ENCODE measurements around the gene ASXL2. TPM values are rescaled to one million over a fixed set of nuclear protein-coding genes. Genes with fewer than 3 reads are reported as not detected.
"Not testable (repeated sequence)": the region's sequence is repeated elsewhere in the genome, so short reads cannot be mapped to it uniquely, and the experiment has no call there.

The ASXL2 gene
- total and polyA plus RNA-seq, 7 donors, result 2.3 to 19.4 (median 17.5) TPM

- TF ChIP-seq CTCF (IDR thresholded peaks at IDR 0.05), result no peak
- Histone ChIP-seq H3K36me3 (ENCODE audit: insufficient read depth in 1 of 2, low read depth in 1 of 2) (no peaks in the 10 kb centered on the region), H3K4me3 (no peak overlapping the region), H3K4me1 (no peaks in the 10 kb centered on the region), H3K9me3 (no peaks in the 10 kb centered on the region), H3K27ac (no peak overlapping the region), H3K27me3 (ENCODE audit: insufficient read depth in 3 of 3, low read length in 2 of 3) (no peaks in the 10 kb centered on the region)
- no peak for ATAC-seq
- intact Hi-C loops (cut with DNase I), result no loop called here
- 95 to 97% (median 96%) methylated on average over 5 of the region's 5 CpGs for WGBS, 3 donors
- DNase-seq, result no peak
These were observed 42.0 kb upstream of the ASXL2 start for GRCh38 chr2:25920336-25920735.

GRCh38 chr2:25917832-25918231 is 39.5 kb upstream of the ASXL2 start:
- Histone ChIP-seq H3K4me1 (no peaks in the 10 kb centered on the region), H3K9me3 (no peaks in the 10 kb centered on the region), H3K27me3 (ENCODE audit: insufficient read depth in 3 of 3, low read length in 2 of 3) (no peaks in the 10 kb centered on the region), H3K36me3 (ENCODE audit: insufficient read depth in 1 of 2, low read depth in 1 of 2) (no peaks in the 10 kb centered on the region), H3K27ac (no peak overlapping the region), H3K4me3 (no peak overlapping the region)
- intact Hi-C loops (cut with DNase I), result no loop called here
- WGBS, 3 donors, result 74 to 86% (median 80%) methylated on average over 3 of the region's 3 CpGs
- TF ChIP-seq CTCF (IDR thresholded peaks at IDR 0.05), result no peak
- no peak for ATAC-seq
- no peak for DNase-seq

- H3K4me3 ChIP-seq; H3K9me3 ChIP-seq; DNase-seq; H3K27me3 ChIP-seq (ENCODE audit: insufficient read depth in 3 of 3, low read length in 2 of 3); ATAC-seq; H3K4me1 ChIP-seq; H3K27ac ChIP-seq; intact Hi-C loops (cut with DNase I); H3K36me3 ChIP-seq (ENCODE audit: insufficient read depth in 1 of 2, low read depth in 1 of 2): not testable (repeated sequence)
- WGBS, 3 donors, result 80 to 91% (median 82%) methylated on average over 7 of the region's 7 CpGs
These were observed 39.1 kb upstream of the ASXL2 start for GRCh38 chr2:25917411-25917810.

- DNase-seq; H3K27ac ChIP-seq; H3K36me3 ChIP-seq (ENCODE audit: insufficient read depth in 1 of 2, low read depth in 1 of 2); intact Hi-C loops (cut with DNase I); H3K9me3 ChIP-seq; ATAC-seq; H3K4me1 ChIP-seq; H3K27me3 ChIP-seq (ENCODE audit: insufficient read depth in 3 of 3, low read length in 2 of 3); H3K4me3 ChIP-seq: not testable (repeated sequence)
- 59 to 65% (median 62%) methylated on average over 16 of the region's 16 CpGs for whole genome bisulfite sequencing, 3 donors
These were observed 37.9 kb upstream of the ASXL2 start for GRCh38 chr2:25915944-25916772.

- H3K27me3 ChIP-seq (ENCODE audit: insufficient read depth in 3 of 3, low read length in 2 of 3); H3K4me3 ChIP-seq; H3K27ac ChIP-seq; H3K9me3 ChIP-seq; H3K4me1 ChIP-seq; intact Hi-C loops (cut with DNase I); H3K36me3 ChIP-seq (ENCODE audit: insufficient read depth in 1 of 2, low read depth in 1 of 2); ATAC-seq; DNase-seq: not testable (repeated sequence)
- WGBS, 3 donors, result 93 to 95% (median 94%) methylated on average over 25 to 33 of the region's 33 CpGs
These were observed 37.1 kb upstream of the ASXL2 start for GRCh38 chr2:25915411-25915810.

- intact Hi-C loops (cut with DNase I); H3K4me1 ChIP-seq; DNase-seq; ATAC-seq; H3K4me3 ChIP-seq; H3K36me3 ChIP-seq (ENCODE audit: insufficient read depth in 1 of 2, low read depth in 1 of 2); H3K9me3 ChIP-seq; H3K27me3 ChIP-seq (ENCODE audit: insufficient read depth in 3 of 3, low read length in 2 of 3); H3K27ac ChIP-seq: not testable (repeated sequence)
- 81 to 89% (median 82%) methylated on average over 9 of the region's 9 CpGs for WGBS, 3 donors
These were observed 35.3 kb upstream of the ASXL2 start for GRCh38 chr2:25913696-25913973.

Data from psoas muscle (tissue), 8 donors.